ENCODE measurements around the gene APOC1. TPM values are rescaled to one million over a fixed set of nuclear protein-coding genes. Genes with fewer than 3 reads are reported as not detected.

APOC1 gene
- total and polyA plus RNA-seq, 2 donors (not counting 1 experiment from before 2014, with no cell fraction given) = 2.3 to 2.6 TPM

DNA sequence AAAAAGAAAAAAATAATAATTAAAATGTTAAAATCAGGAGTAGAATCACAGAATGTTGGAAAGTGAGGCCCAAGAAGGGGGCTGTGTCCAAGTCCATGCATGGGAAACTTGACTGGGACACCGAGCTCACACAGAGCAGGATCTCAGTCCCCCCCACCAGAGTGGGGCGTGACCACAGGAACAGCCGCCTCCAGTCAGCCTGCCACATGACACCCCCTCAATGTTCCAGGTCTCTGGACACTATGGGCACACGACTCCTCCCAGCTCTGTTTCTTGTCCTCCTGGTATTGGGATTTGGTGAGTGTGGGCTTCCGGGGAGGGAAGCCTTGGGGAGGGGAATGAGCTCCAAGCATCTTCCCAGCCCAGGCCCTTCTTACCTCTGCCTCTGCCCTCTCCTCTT is 33.8 kb downstream of the APOC1 start:
- H3K9ac ChIP-seq (ENCODE audit: insufficient read depth, low read length) = no peak overlapping the region
- H3K4me2 ChIP-seq (ENCODE audit: extremely low read depth, insufficient read depth, low read length) = no peak overlapping the region
- no peak for DNase-seq (ENCODE audit: low read depth in 2 of 2)

DNA sequence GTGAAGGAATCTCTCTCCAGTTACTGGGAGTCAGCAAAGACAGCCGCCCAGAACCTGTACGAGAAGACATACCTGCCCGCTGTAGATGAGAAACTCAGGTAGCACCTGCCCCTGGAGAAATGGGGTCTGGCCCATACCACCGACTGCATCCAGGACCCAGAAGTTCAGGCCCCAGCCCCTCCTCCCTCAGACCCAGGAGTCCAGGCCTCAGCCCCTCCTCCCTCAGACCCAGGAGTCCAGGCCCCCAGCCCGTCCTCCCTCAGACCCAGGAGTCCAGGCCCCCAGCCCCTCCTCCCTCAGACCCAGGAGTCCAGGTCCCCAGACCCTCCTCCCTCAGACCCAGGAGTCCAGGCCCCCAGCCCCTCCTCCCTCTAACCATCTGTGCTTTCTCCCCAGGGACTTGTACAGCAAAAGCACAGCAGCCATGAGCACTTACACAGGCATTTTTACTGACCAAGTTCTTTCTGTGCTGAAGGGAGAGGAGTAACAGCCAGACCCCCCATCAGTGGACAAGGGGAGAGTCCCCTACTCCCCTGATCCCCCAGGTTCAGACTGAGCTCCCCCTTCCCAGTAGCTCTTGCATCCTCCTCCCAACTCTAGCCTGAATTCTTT is 34.5 kb downstream of the APOC1 start:
- Histone ChIP-seq H3K36me3 (ENCODE audit: control insufficient read depth, insufficient read depth, low read length) (no peaks in the 10 kb centered on the region), H3K4me3 (replicated peaks in 1 of 4; ENCODE audit: control extremely low read depth in 1 of 4, insufficient read depth in 1 of 4, low read depth in 3 of 4, low read length in 4 of 4) (no peak overlapping the region), H3K27ac (ENCODE audit: insufficient read depth, low read length) (no peak overlapping the region), H3K79me2 (ENCODE audit: control insufficient read depth, insufficient read depth, low read length) (peaks cover 3% of the 10 kb centered on the region), H3K9me3 (ENCODE audit: control insufficient read depth, insufficient read depth, low read depth, low read length) (no peaks in the 10 kb centered on the region), H4K20me1 (ENCODE audit: control insufficient read depth, extremely low read depth, insufficient read depth, low read length) (no peaks in the 10 kb centered on the region), H3K4me1 (ENCODE audit: control insufficient read depth, extremely low read depth, insufficient read depth, low read length) (peaks cover 3% of the 10 kb centered on the region), H2AFZ (ENCODE audit: low read length) (no peak overlapping the region), H3K9ac (ENCODE audit: insufficient read depth, low read length) (no peak overlapping the region), H3K27me3 (ENCODE audit: control insufficient read depth, insufficient read depth, low read length) (no peaks in the 10 kb centered on the region), H3K4me2 (ENCODE audit: extremely low read depth, insufficient read depth, low read length) (no peak overlapping the region)
- no peak for DNase-seq (ENCODE audit: low read depth in 2 of 2)
- TF ChIP-seq, protein P1, sequence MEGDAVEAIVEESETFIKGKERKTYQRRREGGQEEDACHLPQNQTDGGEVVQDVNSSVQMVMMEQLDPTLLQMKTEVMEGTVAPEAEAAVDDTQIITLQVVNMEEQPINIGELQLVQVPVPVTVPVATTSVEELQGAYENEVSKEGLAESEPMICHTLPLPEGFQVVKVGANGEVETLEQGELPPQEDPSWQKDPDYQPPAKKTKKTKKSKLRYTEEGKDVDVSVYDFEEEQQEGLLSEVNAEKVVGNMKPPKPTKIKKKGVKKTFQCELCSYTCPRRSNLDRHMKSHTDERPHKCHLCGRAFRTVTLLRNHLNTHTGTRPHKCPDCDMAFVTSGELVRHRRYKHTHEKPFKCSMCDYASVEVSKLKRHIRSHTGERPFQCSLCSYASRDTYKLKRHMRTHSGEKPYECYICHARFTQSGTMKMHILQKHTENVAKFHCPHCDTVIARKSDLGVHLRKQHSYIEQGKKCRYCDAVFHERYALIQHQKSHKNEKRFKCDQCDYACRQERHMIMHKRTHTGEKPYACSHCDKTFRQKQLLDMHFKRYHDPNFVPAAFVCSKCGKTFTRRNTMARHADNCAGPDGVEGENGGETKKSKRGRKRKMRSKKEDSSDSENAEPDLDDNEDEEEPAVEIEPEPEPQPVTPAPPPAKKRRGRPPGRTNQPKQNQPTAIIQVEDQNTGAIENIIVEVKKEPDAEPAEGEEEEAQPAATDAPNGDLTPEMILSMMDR (conservative IDR thresholded peaks at IDR 0.05 in 1 of 2, IDR thresholded peaks at IDR 0.05 in 1 of 2; ENCODE audit: low read depth in 1 of 2, low read length in 2 of 2) = no peak
- TF ChIP-seq EZH2 (IDR thresholded peaks at IDR 0.05; ENCODE audit: low read length, missing control alignments) = no peak

More for the DNA sequence above, 33.8 kb downstream of the APOC1 start:
- Histone ChIP-seq H3K4me1 (ENCODE audit: control insufficient read depth, extremely low read depth, insufficient read depth, low read length) (no peaks in the 10 kb centered on the region), H3K9me3 (ENCODE audit: control insufficient read depth, insufficient read depth, low read depth, low read length) (no peaks in the 10 kb centered on the region), H3K27ac (ENCODE audit: insufficient read depth, low read length) (no peak overlapping the region), H2AFZ (ENCODE audit: low read length) (no peak overlapping the region), H3K4me3 (replicated peaks in 1 of 4; ENCODE audit: control extremely low read depth in 1 of 4, insufficient read depth in 1 of 4, low read depth in 3 of 4, low read length in 4 of 4) (no peak overlapping the region), H3K27me3 (ENCODE audit: control insufficient read depth, insufficient read depth, low read length) (no peaks in the 10 kb centered on the region), H4K20me1 (ENCODE audit: control insufficient read depth, extremely low read depth, insufficient read depth, low read length) (no peaks in the 10 kb centered on the region), H3K79me2 (ENCODE audit: control insufficient read depth, insufficient read depth, low read length) (no peaks in the 10 kb centered on the region), H3K36me3 (ENCODE audit: control insufficient read depth, insufficient read depth, low read length) (no peaks in the 10 kb centered on the region)
- no peak for TF ChIP-seq EZH2 (IDR thresholded peaks at IDR 0.05; ENCODE audit: low read length, missing control alignments)
- TF ChIP-seq, protein P1 (conservative IDR thresholded peaks at IDR 0.05 in 1 of 2, IDR thresholded peaks at IDR 0.05 in 1 of 2; ENCODE audit: low read depth in 1 of 2, low read length in 2 of 2) = no peak

DNA sequence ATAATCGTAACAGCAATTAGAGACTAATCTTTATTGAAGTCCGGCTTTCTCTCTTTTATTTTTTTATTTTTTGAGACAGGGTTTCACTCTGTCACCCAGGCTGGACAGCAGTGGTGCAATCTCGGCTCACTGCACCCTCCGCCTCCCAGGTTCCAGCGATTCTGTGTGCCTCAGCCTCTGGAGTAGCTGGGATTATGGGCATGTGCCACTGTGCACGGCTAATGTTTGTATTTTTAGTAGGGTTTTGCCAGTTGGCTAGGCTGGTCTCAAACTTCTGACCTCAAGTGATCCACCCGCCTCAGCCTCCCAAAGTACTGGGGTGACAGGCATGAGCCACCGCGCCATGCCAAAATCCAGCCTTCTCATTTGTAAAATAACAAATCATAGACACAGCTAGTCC is 35.1 kb downstream of the APOC1 start:
- Histone ChIP-seq H2AFZ (ENCODE audit: low read length) (no peak overlapping the region), H4K20me1 (ENCODE audit: control insufficient read depth, extremely low read depth, insufficient read depth, low read length) (no peaks in the 10 kb centered on the region), H3K27ac (ENCODE audit: insufficient read depth, low read length) (no peak overlapping the region), H3K4me2 (ENCODE audit: extremely low read depth, insufficient read depth, low read length) (no peak overlapping the region), H3K79me2 (ENCODE audit: control insufficient read depth, insufficient read depth, low read length) (peaks cover 3% of the 10 kb centered on the region), H3K4me1 (ENCODE audit: control insufficient read depth, extremely low read depth, insufficient read depth, low read length) (peaks cover 3% of the 10 kb centered on the region), H3K27me3 (ENCODE audit: control insufficient read depth, insufficient read depth, low read length) (no peaks in the 10 kb centered on the region), H3K4me3 (replicated peaks in 1 of 4; ENCODE audit: control extremely low read depth in 1 of 4, insufficient read depth in 1 of 4, low read depth in 3 of 4, low read length in 4 of 4) (no peak overlapping the region), H3K36me3 (ENCODE audit: control insufficient read depth, insufficient read depth, low read length) (no peaks in the 10 kb centered on the region), H3K9me3 (ENCODE audit: control insufficient read depth, insufficient read depth, low read depth, low read length) (no peaks in the 10 kb centered on the region), H3K9ac (ENCODE audit: insufficient read depth, low read length) (no peak overlapping the region)
- TF ChIP-seq EZH2 (IDR thresholded peaks at IDR 0.05; ENCODE audit: low read length, missing control alignments) = no peak
- TF ChIP-seq, protein P1 (conservative IDR thresholded peaks at IDR 0.05 in 1 of 2, IDR thresholded peaks at IDR 0.05 in 1 of 2; ENCODE audit: low read depth in 1 of 2, low read length in 2 of 2) = no peak
- DNase-seq (ENCODE audit: low read depth in 2 of 2) = no peak
